NCI-H774 (cell line): ENCODE measurements around the gene PRKAG2.
"Not testable (repeated sequence)": the region's sequence is repeated elsewhere in the genome, so short reads cannot be mapped to it uniquely, and the experiment has no call there.

ENCODE experiments used
- DNase-seq: peaks from one replicate; lab custom pipeline; 2025; lab: John Stamatoyannopoulos, UW

The PRKAG2 gene

GRCh38 chr7:151764056-151764920, 112.6 kb downstream of the PRKAG2 start:
- DNase-seq, result no peak

GRCh38 chr7:151763420-151763984, 113.4 kb downstream of the PRKAG2 start:
- DNase-seq, result no peak

- no peak for DNase-seq
Observed at GRCh38 chr7:151762583-151763245, 114.2 kb downstream of the PRKAG2 start.

- DNase-seq, result no peak
Observed at GRCh38 chr7:151761957-151762356, 115.0 kb downstream of the PRKAG2 start.

- no peak for DNase-seq
Observed at GRCh38 chr7:151761231-151761630, 115.7 kb downstream of the PRKAG2 start.

GRCh38 chr7:151759591-151760042, 117.3 kb downstream of the PRKAG2 start:
- DNase-seq, result peak; percentile 40

DNA sequence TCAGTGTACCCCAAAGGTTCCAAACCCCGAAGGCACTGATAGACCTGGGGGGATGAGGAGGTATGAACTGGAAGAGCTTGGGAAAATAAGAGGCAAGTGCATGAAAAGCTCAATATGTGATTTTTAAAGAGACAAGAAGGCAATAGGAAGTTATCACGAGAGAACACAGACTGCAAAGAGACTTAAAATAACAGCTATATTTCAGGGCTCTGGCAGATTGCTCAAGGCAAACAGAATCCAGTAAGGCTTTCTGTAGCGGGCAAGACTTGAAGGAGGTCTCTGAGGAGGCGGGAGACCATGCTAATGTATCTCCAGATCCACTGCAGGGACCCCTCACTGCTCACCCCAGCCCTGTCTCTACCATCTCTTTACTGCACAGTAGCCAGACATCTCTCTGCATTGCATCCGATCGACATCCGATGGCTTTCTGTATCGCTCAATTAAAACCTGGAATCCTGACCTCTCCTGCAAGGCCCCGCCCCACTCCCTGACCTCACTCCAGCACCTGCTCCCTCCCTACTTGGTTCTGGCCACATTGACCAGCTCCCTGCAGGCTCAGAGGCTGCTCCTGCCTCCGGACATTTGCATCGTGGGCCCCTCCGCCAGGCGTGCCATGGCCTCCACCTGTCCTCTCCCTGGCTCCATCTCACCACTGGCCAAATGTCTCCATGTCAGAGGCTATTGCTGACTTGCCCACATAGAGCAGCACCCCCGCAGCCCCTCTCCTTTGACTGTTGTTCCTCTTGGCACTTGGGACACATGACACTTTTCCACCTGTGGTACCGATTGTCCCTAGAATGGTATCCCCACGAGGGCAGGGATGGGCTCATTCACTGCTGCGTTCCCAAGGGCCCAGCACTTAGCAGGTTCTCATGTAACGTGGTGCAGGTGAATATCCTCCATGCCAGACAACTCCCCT, 118.0 kb downstream of the PRKAG2 start:
- no peak for DNase-seq

- DNase-seq, result no peak
Observed at GRCh38 chr7:151757274-151757673, 119.6 kb downstream of the PRKAG2 start.

DNA sequence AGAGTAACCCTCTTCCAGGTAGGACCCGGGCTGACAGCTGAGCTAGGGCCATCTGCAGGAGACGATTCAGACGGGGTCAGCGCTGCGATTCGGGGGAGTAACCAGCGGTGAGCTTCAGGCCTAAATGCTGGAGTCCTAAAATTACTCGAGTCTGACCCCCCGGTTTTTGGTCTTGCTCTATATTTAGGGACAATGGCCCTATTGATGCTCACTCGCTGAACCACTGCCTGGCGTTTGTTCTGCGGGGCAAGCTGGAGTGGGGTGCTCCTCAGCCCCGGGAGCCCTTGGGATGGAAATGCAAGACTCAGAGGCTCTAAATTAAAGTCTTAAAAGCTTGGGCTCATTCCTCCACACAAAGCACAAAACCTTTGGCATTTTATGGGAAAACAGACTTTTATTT, 120.0 kb downstream of the PRKAG2 start:
- no peak for DNase-seq

GRCh38 chr7:151756076-151756731, 120.7 kb downstream of the PRKAG2 start:
- DNase-seq, result no peak

DNA sequence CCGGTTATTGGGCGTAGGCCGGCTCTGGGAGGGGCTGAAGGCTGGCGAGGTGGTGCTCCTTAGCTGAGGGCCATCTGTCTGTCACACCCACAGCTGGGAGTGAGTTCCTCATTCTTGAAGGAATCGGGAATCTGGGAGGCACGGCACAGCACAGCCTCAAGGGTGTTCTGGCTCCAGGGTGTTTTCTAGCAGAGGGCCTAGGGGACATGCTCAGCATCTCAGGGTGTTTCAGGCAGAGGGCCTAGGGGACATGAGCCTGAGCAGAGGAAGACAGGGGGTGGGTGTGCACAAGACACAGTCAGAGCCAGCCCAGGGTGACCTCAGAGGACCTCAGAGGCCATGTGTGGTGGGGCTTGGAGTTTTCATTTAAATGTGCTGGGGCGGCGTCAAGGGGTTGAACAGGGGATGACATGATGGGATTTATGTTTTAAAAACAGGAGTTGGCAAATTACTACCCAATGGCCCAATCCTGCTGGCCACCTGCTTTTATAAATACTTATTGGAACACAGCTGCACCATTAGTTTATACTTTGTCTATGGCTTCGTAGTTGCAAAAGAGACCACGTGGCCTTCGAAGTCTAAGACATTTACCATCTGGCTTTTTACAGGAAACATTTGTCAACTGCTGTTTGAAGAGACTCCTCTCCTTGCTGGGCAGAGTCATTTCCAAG, 121.6 kb downstream of the PRKAG2 start:
- DNase-seq, result no peak

DNA sequence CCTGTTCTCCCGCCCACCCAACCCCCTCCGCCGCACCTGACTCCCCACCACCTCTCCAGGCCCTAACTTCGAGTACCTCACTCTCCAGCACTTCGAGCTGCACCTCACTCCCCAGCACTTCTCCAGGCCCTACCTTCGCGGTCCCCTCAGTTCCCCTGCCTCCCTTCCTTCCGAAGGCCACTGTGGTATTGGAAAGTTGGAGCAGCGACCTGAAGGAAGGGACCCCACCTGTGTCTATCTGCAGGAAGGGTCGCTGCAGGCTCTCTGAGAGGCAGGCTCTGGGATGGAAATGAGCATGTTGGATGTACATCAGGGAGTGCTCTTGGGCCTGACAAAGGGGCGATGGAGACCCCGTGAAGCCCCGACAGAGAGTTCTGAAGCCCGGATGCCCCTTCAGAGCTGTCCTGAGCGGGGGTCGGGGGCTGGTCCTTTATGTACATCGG, 122.2 kb downstream of the PRKAG2 start:
- DNase-seq, result no peak

DNA sequence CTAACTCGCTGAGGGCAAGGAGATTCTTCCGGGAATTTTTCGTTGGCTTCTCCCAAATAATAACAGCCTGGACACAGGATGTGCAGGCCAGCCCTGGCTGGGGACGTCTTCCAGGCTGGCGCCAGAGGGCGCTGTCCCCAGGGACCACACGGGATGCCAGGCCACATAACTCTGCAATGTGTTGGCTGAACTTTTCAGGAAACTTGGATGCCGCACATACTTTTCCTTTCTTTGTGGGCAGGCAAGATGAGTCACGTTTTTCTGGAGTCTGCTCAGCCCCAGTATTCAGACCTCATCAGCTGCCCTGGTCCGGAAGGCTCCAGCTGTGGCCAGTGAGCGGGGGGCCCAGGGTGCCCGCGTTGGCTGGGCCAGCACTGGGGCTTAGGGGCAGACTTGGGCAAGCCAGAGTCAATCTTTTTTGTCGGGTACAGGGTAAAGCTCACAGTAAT, 122.7 kb downstream of the PRKAG2 start:
- peak; percentile 10 for DNase-seq

DNA sequence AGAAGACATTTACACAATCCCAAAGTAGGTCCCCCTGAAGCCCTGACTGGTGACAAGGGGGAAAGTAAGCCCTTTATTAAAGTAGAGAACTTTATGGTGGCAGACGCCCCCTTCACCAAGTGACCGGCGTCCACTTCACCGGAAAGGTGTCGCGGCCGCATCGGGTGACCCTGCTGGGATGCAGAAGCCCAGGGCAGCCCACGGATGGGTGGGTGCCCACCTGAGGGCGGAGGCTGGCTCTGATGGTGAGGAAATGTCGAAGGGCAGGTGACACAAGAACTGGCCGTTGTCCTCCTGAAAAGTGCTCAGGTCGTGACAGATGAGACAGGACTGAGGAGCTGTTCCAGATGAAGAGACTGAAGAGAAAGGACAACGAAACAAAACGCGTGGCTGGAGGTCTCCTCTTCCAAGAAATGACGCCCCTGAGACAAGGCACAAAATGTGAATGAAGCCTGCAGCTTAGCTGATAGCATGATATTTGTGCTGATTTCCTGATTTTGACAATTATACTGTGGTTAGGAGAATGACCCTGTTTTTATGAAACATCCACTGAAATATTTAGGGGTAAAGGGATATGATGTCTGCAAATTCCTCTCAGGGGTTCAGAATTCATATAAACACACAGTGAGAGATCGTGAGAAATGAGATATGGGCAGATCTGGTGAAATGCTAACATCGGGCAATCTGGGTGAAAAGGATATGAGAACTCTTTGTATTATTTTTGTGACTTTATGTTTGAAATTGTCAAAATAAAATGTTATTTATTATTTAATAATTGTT, 123.9 kb downstream of the PRKAG2 start:
- no peak for DNase-seq

DNA sequence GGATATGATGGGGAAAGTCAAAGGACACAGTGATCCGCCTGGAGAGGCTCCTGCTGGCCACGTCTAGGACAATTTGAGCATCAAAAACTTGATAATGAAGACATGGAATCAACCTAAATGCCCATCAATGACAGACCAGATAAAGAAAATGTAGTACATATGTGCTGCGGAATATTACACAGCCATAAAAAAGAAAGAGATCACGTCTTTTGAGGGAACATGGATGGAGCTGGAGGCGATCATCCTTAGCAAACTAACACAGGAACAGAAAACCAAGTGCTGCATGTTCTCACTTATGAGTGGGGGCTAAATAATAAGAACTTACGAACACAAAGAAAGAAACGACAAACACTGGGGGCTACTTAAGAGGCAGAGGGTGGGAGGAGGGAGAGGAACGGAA, 124.9 kb downstream of the PRKAG2 start:
- DNase-seq, result no peak

- DNase-seq, result no peak
Observed at GRCh38 chr7:151748733-151749132, 128.2 kb downstream of the PRKAG2 start.

- not testable (repeated sequence) for DNase-seq
Observed at GRCh38 chr7:151748021-151748420, 128.9 kb downstream of the PRKAG2 start.

DNA sequence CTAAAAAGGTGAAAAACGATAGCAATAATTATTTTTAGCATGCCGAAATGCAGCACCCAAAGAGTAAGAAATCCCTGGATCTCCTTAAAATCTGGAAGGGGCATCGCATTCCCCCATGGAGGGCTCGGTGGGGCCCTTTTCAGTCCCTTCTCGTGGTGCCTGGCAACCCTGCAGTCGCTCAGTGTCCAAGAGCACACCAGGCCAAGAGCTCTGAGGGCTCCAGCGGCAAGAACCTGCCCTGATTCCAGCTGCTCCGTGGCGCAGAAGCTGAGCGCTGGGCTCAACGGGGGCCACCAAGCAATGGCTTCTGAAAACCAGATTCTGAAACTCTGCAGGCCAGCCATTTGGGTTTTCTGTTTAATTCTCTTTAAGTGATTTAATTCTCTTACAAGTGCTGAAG, 131.2 kb downstream of the PRKAG2 start:
- DNase-seq, result no peak

DNA sequence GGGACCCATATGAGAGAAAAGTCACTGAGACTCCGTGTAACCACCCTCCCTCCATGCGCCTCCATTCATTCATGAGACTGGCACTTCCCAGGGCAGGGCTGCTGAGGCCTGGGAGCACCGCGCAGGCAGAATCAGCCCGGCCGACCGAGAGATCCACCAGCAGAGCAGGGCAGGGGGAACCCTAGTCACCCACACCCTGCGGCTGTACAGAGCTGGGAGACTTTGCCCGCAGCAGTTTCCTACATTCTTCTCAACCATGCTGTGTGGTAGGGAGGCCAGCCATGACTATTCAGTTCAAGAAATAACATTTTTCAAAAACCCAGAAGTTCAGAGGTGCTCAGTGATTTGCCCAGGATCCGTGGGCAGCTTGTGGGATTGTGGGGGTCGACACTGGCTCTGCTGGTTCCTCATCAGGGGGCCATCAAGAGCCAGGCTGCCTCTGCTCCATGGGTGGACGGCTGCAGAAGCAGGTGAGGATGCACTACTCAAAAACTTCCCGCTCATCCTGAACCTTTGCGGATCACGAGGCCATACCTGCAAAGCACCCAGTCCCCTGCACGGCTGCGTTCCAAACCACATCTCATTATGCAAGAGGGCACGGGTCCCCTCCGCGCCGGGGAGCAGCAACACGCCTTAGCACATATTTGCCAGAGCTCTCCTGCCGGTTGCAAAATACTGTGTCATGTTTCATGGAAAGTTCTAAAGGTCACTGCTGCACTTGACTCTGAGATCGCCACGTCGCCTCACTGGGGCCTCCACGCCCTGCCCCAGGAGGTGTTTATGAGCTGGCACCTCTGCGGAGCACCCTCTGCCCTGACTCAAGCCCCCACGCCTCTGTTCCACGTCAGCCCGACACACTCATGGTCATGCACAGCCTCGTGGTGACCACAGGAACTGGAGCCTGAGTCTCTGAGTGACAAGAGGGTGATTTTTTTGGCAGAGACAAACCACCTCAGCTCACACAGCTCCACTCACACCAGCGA, 132.0 kb downstream of the PRKAG2 start:
- no peak for DNase-seq
